ENCODE results near the gene CST9L. TPM values are rescaled to one million over a fixed set of nuclear protein-coding genes. Genes with fewer than 3 reads are reported as not detected.

Gene CST9L, protein sequence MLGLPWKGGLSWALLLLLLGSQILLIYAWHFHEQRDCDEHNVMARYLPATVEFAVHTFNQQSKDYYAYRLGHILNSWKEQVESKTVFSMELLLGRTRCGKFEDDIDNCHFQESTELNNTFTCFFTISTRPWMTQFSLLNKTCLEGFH
- not detected for polyA plus RNA-seq (ENCODE audit: insufficient read length)

DNA sequence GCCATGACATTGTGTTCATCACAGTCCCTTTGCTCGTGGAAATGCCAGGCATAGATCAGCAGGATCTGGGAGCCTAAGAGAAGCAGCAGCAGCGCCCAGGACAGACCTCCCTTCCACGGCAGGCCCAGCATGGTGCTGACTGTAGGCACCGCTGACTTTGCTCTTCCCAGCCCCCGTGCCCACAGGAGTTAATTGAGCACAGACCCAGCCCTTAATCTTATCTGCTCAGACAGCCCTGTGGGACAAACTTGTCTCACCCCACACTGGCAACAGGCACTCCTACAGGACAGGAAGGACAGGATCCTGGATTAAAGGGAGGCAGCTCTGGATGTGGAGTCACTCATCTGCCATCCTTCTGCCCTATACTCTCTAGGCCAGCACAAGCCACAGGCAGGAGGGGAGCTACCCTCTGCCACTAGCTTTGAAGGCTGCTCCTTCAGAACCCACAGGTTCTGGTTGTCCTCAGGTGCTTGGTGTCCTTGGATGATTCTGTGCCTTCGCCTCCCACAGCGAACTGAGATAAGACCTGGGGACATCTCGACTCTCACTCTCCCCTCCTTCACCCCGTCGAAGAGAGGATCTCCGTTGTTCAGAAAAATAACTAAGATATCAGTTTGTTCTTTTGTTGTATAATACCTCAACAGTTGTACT, at the start of gene CST9L:
CST9L (minus strand) TSS at position 165 of the 651 bp plus-strand sequence; CDS start at position 131, 34 bp downstream.
- DNase-seq (ENCODE audit: low read depth): no peak

DNA sequence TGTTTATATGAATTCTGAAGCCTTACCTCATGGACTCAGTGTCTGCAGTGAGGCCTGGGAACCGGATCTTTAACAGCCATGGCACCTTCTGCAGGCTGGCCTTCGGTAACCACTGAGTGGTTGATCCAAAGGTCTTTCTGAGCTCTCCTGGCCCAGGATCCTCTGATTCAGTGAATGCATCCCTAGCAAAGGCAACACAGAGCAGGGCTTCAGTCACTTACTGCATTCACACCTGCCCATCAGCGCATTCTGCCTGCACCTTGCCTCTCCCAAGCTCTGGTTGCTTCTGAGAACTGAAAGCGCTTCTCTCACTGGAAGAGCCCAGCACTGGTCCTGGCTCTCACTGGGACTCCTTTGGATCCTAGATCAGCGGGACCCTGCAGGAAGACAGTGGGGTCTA, 45.9 kb upstream of the CST9L start:
- DNase-seq (ENCODE audit: low read depth): no peak

DNA sequence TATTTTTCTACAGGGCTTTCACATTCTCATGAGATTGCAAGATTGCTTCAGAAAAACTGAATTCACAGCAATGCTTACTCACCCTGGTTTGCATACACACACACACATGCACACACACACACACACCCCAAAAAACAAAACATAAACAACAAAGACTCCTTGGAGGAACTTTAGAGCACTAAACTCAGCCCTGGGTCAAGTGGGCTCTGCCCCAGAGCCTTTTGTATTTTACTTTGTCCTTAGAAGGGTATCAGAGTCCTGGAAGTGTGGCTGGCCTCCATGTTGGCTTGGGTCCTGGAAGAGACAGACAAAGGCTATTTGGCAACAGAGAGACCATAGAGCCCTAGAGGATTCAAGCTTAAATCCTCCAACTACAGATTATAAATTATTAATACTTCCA, 45.4 kb upstream of the CST9L start:
- no peak for DNase-seq (ENCODE audit: low read depth)

DNA sequence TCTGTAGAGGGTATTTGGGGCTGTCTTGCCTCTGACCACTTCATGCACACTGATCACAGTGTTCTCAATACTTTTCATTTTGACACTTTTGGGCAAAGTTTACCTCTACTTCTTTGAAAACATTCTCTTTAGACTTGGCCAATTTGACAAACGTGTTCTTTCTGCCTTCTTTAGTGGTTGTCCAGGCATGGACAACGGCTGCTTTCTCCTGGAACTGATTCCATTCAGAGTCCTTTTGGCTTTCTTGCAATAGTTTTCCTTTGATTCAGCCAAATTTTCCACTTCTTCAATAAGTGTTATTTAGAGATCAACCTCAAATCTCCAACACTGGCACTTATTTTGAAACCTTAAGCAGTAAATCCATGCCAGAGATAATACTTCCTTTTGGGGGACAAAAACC, 44.1 kb upstream of the CST9L start:
- DNase-seq (ENCODE audit: low read depth): no peak

DNA sequence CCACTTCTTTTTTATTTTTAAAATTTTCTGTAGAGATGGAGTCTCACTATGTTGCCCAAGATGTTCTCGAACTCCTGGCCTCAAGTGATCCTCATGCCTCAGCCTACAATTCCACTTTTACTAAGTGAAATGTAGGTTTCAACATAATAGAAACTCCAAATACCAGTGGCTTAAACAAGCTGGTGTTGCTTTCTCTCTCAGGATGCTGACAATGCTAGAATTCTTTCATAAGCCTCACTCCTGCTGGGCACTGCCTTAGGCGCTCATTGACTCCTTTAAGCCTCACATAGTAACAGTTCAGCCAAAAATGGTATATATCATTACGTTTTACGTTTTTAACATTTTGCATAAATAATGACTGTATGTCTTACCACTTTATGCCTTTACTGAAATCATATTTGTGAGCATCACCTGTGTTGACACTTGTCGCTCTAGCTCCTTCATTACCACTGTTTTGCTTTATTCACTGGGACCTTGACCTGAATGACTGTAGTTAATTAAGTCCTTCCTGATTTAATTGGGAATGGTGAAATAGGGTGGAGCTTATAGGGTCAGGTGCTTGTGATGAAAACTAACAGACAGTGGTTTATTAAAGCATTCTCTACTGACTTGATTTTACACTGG, 41.3 kb upstream of the CST9L start:
- no peak for DNase-seq (ENCODE audit: low read depth)

DNA sequence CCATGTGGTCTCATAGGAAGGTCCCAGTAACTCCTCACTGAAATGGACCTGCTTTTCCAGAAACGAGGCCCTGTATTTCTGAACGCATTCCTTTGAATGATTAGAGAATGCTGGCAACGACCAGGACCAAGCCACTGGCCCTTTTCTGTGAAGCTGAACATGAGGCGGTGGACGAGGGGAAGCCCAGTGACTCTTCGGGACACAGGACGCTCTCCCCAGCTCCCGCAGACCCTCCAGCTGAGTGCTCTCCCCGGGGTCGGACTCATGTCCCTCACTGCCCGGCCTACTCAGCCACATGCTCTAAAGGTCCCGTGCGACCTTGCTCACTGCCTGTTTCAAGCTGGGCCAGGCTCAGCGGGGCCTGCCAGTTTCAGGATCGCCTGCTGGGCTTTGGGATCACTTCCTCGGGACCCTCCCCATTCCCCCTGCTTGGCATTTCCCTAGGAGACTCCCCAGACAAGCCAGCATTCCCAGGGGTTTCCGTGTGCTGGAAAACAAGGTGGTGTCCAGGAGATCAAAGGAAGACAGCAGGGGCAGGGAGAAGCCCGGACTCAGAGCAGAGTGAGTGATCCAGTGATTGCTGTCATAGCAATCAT, 40.1 kb upstream of the CST9L start:
- no peak for DNase-seq (ENCODE audit: low read depth)

DNA sequence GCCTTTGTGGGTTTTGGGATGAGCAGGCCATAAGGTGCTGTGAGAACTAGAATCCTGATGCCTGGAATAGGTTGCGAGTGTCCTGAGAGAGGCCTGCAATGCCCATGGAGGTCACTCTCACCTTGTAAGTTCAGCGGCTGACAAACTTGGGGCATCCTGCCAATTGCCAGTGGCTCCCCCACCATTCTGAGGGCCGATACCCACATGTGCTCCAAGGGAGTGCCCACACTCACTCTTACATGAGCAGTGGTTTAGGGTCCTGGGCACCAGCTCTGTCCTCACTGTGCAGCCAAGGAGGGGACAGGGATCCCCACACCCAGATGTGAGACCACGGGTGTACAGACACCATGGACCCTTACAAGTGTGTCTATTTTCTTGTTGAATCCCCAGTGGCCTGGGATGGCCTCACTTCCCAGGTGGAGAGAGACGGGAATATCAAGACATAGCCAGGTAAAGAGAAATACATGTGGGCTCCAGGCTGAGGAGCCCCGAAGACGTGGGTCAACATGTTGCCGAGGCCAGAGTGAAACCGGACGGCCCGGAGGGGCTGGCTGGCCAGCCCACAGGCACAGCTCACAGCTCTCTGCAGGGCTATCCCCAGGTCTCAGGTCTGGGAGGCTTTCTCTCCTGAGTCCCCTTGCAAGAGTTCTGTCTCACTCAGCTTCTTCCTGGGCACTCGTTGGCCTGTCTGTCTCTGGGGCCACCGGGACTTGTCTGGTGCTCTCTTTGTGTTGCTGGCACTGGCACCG, 39.4 kb upstream of the CST9L start:
- DNase-seq (ENCODE audit: low read depth): no peak

DNA sequence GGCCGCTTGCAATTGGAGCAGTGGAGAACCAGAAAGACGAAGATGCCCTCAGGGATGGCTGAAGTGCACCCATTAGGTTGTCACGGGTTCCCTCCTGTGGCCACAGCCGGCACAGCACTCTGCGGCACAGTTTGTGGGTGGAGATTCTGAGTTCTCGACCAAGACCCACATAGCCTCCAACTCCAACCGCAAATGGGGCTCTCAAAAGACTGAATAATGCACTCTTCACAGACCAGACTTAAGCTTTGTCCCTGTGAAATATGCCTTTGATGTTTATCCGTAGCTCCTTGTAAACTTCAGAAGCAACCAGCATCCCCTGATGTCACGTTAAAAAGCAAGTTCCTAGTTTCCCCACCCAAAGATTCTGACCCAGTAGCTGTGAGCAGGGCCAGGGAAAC, 38.4 kb upstream of the CST9L start:
- no peak for DNase-seq (ENCODE audit: low read depth)

DNA sequence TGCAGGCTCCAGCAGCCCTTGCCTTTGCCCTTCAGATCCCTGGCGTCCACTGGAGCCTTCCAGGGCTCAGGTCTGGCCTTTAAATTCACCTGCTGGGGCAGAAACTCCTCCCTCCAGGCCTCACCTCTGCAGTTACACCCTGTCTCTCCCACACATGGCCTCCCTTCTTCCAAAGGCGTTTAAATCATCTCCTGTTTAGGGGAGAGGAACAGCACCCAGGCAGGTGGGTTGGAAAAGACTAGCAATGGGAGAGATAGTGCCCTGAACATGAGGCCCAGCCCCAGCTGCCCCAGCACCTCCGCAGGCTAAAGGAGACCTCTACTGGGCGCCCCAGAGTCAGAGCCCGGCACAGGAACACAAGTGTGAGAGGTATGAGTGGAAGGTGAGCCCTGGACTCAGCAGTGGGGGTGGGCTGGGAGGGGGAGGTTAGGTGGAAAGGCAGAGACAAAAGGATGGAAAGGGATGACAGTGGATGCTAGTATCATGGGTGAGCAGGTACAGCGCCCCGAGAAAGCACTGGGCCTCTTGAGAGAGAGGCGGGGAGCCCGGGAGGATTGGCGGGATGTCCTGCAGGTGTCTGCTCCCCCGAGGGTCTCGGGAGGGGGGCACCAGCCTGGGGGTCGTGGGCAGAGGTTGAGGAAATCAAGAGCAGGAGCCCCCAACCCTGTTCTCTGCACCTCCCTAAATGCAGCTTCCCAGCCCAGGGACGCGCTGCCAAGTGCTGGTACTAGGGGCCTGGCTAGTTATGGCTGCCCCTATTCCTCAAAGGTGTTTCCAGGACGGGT, 37.8 kb upstream of the CST9L start, which contains the start of gene CST9:
CST9 (minus strand) TSS at position 51 of the 785 bp plus-strand sequence. CDS start 53 bp downstream, outside the sequence.
- DNase-seq (ENCODE audit: low read depth): no peak

DNA sequence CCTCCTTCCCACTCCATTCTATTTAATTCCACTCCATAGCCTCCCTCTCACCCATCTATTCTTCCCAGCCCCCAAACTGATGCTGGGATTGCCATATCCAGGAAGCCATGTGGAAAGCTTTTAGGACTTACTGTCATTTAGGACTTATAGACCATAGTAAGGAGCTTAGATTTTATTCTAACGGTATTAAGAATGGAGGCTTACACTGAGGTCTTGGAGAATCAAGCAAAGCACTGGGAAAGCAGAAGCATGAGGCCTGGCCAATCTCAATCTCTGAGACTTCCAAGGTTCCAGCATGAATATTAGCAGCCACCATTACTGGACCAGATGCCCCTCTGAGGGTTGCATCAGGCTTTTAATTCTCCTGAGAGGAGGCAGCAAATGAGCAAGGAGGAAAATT, 36.0 kb upstream of the CST9L start:
- DNase-seq (ENCODE audit: low read depth): no peak

DNA sequence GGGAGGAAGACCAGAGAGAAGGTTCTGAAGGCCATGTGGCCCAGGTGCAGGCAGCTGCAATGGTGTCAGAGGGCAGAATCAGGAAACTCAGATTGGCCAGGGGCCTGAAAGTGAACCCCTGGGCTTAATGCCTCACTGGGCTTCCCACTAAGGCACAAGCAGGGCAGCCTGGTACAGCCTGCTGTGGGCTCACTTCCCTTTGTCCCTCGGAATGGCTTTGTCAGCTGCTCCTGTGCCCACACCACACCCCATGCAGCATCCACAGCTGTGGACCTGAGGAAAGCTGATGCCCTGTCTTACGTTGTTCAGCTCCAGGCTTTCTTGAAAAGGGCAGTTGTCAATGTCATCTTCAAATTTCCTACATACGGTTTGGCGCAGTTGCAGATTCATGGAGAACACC, 35.0 kb upstream of the CST9L start:
- no peak for DNase-seq (ENCODE audit: low read depth)

DNA sequence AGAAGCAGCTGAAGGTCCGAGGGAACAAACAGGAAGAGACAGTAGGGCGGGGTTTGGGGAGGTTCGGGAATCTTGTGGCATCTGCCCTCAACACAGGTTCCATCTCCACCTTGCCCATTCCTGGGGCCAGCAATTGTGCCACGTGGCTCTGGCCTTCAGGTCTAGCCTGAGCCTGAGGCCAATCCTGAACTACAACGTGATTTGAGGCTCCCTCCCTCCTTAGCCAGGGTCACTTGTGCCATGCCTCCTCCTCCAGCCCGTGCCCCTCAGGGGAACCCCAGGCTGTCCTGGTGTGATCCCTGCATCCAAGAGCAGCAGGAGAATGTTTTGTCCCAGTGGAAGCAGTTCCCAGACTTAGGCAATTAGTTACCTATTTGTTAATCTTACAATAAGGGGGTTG, 34.4 kb upstream of the CST9L start:
- DNase-seq (ENCODE audit: low read depth): no peak

DNA sequence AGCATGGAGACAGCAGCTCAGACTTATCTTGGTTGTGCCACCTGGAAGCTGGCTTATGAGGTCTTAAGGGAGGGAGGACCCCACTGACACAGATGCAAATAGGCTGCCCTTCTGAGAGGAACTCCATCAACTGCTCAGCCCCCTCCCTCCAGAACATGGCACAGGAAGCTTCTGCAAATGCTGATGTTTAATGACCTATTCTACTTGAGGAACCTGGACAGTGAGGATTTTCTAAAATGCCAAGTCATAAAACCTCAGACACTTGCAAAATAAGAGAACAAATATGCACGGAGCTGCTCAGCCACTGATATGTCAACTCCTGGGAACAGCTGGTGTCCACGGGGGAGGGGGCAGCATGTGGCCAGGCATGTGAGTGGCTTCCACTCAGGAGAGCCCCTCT, 34.0 kb upstream of the CST9L start:
- no peak for DNase-seq (ENCODE audit: low read depth)

DNA sequence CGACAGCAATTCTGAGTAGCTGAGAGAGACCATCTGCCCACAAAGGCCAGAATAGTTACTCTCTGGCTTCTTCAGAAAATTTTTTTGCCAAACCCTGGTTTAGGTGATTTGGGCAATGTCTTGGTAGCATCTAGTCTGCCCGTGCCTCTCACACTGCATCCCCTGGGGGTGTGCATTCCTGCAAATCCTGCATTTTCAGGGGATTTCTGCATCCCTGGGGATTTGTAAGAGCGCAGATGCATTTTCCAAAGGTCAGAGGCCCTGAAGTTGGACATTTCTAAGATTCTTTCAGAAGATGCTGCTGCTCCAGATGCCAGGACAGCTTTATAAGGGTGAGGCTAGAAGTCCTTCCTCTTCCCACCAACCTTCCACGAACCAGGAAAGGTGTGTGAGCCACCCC, 33.4 kb upstream of the CST9L start:
- DNase-seq (ENCODE audit: low read depth): no peak

DNA sequence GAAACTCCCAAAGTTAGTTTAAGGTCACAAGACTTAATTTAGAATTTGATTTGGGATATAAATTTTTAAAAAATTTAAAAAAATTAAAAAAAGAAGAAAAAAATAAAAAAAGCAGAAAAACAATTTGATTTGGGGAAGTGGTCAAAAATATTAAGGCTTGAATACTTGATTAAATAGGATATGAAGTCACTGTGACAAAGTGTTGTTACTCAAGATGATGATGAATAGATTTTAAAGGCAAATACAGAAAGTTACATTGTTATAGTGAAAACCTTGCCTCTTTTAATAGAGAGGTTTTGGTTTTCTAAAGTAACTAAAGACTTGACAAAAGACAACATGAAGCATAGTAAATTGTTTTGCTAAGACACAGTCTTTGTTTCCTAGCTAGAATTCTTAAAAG, 30.2 kb upstream of the CST9L start:
- no peak for DNase-seq (ENCODE audit: low read depth)

DNA sequence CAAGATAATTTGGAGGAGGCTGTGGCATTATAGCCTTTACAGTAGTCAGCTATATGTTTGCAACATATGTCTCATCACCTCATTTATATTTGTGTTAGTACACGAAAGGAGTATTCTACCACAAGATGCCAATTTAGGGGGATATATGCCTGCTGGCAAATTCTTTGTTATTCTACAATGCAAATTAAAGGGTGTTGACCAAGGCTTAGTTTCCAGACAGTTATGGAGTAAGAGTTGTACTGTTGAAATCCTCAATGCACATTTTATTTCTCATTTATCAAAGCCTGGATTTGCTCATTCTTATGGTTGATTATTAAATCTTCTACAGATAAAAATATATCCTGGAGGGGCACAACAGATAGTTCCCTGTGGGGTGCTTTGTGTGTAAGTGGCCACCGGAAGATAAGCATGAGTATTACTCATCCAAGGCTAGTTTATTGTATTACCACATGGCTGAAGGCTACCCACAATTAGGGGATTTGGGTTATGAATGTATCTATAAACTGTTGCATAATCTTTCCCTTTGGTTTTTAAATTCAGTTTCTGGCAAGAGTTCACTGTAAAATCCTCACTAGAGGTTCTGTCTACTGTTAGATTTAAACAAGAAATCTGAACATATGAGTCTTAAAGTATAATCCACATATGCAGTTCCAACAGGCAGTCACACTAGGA, 28.4 kb upstream of the CST9L start:
- no peak for DNase-seq (ENCODE audit: low read depth)

DNA sequence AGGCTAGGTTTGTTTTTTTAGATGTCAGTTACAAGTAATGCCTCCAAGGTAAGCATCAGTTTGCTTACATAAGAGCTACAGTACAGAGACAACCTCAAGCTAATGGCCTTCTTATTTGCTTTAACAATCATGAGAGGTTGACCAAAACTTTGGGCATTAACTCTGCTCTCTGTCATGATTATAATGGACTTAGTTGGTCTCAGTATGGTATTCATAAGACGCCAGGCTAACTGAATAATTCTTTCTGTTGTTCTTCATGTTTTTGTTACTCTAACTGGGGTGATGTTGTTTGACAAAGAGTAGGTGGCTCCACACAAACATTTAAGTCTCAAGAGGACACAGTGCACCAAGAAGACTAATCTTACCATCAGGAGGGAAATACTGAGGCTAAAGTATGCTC, 27.7 kb upstream of the CST9L start:
- no peak for DNase-seq (ENCODE audit: low read depth)

DNA sequence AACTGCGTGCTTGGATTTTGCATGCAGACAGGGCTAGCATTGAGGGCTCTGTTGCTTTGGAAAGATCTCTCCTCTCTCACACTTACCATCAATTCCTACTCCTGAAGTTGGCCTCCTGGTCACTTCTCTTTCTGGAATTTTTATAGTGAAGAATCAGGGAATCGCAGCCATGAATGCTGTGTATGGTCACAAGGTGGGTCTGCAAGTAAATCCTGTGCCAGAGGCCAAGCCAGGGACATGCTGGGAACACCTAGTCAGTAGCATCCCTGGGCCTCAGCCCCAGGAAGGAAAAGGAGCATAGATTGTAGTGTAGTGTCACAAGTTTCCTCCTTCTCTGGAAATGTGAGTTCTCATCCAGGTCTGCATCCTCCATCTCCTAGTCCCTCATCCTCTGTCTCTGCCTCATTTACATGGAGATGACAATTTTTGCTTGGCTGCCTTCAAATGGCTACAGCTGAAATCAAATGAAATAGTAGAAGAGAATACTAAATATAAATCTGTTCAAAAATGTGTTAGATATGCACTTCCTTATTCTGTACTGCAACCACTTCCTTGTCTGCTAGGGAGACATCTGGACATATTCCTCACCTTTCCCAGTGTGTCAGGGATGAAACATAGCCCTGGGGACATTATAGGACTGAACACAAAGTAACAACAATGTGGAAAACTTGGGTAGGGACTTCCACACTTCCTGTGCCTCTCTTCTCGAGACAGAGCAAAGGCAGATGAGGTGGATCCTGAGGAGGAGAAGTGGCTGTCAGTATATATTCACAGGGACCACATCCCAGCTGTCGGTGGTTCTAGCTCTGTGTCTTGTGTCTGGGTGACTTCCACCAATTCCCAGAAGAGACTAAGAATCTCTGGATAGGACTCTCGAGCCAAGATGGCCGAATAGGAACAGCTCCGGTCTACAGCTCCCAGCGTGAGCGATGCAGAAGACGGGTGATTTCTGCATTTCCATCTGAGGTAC, 20.4 kb upstream of the CST9L start:
- DNase-seq (ENCODE audit: low read depth): no peak

DNA sequence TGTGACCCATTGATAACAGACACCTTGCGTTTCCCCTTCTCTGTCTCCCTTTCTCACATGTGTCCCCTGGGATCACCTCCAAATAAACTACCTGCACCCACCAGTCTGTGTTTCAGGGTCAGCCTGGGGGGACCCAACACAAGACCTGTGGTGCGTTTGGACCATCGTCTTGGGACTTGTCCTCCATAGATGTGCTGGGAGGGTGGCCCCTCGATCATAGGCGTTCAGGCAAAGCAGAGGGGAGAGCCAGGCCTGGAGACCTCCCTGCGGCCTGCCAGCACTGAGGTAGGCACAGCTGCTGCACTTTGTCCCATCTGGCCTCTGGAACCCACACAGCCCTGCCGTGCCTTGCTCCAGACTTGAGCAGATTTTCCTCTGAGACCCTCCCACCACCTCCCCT, 19.3 kb upstream of the CST9L start:
- DNase-seq (ENCODE audit: low read depth): no peak
